Measurements from ENCODE around the gene ADRA2A.

The ADRA2A gene

GRCh38 chr10:111113238-111113960 lies 36.6 kb downstream of the ADRA2A start:
- no peak for DNase-seq

DNA sequence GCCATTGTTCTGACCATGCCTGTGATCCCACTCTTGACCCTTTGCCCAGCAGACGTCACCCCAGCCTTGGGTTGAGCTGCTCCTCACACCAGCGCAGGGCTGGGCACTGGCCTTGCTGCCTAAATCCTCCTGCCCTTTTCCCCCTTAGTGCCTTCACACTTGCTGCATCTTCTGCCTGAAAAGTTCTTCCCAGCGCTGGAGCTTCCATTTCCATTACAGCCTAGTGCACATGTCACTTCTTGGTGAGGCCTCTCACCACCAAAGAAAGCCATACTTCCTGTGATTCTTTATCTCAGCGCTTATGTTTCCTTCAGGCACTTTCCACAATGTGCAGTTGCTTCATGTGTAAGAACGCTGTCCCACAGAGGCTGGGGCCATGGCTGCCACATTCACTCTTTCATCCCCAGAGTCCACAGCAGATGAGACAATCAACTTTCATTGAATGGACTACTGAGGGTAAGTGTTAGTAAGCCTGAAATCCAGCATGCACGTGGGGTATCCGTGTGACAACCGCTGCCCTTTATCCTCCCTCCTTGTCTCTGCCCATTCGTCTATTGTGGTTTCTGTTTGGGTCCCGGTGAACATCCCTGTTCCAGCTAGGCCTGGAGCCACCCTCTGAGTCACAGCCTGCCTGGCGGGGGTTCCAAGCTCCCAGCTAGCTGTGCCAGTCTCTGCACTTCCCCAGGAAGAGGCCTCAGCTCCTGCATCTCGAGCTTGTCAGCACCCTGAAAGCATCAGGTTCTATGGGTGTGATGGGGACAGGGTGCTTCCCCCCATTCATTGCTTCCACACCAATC lies 37.3 kb downstream of the ADRA2A start:
- DNase-seq: no peak

DNA sequence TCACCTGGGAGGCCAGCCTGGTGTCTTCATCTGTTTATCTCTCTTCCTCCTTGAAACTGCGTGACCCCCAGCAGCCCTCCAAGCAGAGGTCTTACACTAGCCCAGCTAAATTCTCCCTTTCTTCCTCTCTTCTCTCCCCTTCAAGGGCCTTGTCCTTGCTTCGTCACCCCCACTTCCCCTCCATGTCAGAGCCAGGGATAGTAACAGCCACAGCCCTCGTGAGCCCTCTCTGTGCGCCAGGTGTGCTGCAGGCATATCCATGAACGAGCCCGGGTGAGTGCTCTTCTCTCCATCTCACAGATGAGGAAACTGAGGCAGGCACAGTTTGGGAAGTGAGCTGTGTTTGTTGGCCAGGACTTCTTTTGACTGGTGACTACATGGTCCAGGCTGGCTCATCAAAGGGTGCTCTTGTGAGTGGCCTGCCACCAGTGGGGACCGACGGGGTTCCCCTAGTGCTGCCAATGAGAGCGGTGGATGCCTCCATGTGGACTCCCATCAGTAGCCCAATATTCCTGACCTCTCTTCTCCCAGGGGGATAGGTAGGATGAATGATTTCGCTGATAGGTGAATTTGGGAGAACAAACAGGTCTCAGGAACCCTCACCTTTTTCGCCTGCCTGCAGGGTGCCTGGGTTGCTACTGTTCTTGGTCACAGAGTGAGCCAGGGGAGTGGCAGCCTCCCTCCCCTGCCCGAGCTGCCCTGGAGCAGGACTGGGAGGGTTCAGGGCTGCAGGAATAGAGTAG lies 38.1 kb downstream of the ADRA2A start:
- DNase-seq: no peak

GRCh38 chr10:111116211-111116610 lies 39.4 kb downstream of the ADRA2A start:
- DNase-seq: no peak

DNA sequence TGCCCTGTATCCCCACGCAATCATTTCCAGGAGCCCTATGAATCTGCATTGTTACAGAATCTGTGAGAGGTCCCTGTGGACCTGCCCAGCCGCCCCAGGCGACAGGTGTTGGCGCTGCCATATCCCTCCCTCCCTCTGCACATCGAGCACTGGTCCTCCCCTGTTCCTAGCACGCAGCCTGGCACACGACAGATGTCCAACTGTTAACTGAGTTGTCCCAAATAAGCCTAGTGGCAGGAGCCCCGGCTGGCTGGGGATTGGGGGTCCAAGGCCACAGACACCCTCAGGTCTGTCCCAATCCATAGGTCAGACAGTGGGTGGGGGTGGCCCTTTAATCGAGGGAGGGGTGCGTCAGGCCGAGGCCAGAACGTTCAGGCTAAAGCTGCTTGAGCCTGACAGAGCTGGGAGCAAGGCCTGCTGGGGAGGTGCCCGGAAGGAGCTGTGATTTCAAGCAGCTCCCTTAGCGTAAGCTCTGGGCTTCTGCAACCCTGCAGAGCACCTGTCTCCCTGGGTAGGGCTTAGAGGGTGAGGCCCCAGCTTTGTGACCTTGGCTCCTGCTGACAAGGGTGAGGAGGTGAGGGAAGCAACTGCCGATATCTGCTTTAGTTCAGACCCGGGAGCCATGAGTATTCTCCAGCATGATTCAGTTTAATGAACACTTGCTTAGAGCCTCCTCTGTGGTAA lies 40.1 kb downstream of the ADRA2A start:
- no peak for DNase-seq

DNA sequence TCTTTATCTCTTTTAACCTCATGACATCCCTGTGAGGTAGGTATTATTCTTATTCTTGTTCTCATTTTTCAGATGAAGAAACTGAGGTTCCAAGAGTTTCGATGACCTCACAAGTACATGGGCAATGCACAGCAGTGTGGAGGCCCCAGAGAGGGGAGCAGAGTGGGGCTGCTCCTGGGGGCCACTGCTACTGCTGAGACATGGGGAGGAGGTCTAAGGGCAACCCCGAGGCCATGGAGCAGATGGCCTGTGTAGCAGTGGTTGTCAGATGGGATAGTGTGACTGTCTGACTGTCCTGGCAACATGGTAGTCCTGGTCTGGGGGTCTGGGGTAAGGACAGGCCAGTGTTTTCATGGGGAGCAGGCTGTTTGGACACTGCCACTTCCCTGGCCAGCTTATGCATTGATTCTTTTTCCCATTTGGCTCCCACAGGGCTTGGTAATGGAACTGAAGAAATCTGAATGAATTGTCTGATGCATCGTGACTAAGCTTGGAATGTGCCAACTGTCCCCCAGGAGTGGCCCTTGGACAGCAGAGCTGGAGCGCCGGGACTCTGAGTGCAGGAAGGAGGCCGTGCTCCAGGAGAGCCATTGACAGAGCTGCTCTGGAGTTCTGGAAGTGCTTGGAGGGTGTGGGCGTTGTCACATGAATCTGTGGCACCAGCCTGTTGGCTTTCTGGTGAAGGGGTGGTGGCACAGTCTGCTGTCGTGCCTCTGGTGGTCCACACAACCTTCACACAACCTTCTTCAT lies 40.9 kb downstream of the ADRA2A start:
- DNase-seq: no peak

DNA sequence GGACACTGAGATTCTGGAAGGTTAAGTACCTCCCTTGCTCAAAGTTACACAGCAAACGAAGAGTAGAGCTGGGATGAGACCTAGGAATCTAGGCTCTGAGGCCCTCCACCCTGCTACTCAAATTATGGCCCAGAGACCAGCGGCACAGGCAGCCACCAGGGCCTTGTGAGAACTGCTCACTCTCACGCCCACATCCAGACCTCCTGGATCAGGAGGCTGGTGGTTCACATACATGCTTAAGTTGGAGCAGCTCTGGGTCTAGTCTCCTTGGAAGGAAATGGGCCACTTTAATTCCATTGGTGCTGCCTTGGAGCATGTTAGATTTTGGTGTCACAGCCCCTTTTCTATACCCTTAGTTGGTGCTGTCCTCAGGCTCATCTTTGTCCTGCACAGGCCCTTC lies 41.9 kb downstream of the ADRA2A start:
- DNase-seq: no peak

GRCh38 chr10:111119637-111120036 lies 42.8 kb downstream of the ADRA2A start:
- DNase-seq: no peak

- DNase-seq: no peak
These were observed 45.3 kb downstream of the ADRA2A start for GRCh38 chr10:111122127-111122526.

GRCh38 chr10:111123883-111124282 lies 47.1 kb downstream of the ADRA2A start:
- no peak for DNase-seq

DNA sequence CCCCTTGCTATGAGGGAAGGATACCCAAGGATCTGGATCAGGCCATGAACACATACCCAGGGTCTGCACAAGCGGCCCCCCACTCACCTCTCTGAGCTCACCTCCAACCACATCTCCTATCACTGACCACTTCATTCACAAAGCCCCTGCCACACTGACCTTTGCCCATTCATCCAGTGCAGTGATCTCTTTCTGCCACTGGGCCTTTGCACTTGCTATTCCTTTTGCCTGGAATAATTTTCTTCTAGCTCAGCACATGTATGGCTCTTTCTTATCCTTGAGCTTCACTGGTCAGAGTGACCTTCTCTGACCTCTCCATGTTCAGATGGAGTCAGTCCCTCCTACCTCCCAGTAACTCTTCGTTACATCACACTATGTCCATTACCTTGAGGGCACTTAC lies 48.3 kb downstream of the ADRA2A start:
- DNase-seq: no peak

DNA sequence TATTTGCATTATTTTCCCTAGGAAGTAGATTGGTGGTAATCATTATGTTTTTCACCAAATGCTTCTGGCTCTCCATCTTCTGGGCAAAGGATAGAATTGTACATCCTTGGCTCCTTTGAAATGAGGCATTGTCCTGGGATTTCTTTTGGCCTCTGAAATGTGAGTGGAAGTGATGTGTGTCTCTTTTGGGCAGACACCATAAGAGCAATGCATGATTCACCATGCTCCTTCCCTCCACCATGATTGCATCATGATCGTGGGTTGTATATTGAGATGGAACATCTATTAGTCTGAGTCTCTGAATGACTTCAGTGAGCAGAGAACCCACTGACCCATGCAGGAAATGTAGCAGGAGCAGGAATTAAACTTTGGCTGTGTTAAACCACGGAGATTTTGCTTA lies 49.2 kb downstream of the ADRA2A start:
- DNase-seq: no peak

DNA sequence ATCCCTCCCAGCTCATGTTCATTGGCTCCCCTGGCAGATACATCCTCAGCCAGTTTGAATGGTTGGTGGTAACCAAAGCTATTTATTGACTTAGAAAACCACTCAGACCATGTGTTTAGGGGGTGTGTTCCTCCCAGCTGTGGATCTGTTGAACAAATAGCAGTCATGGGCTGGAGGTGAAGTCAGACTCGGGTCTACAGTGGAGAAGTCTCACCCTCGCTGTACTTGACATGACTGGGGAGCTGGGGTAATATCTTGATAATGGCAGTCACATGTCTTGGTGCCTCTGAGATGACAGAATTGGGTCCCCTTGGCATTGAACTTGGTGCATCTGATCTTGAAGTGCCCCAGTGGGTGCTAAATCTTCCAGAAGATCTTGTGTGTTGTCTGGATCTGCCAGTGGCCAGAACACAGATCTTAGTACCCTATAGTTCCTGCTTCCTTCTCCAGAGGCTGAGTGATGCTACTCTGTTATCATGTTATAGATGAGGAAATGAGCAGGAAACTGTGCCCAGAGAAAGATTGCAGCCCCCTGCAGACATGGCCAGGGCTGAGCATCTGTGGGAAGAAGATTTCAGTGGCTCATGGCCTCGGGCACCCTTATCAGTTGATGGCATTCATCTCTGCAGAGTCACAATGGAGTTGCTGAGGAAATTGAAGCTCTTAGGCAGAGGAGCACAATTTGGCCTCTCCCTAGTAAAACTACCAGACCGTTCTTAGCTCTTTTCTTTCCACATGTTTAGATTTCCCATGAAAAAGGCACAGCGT lies 50.4 kb downstream of the ADRA2A start:
- DNase-seq: no peak

GRCh38 chr10:111128331-111129180 lies 51.7 kb downstream of the ADRA2A start:
- no peak for DNase-seq

DNA sequence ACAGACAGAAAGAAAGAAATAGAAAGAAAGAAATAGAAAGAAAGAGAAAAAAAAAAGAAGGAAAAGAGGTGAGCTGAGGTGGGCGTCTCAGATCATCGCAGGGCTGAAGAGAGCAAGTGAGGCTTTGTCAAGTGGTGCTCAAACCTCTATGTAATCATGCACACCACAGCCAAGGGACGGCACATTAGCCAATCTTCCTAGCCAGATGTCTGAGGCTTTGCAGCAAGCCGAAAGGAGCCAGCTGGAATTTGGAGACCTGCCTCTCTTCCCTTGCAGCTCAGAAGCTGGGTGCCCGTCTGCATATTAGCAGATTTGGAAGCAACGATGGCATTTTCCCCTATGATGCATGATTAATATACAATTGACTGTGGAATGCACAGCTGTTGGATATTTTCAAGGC lies 52.5 kb downstream of the ADRA2A start:
- DNase-seq: no peak

- no peak for DNase-seq
These were observed 53.6 kb downstream of the ADRA2A start for GRCh38 chr10:111130471-111130870.
